ENCODE results near the gene ALDH2. TPM values are rescaled to one million over a fixed set of nuclear protein-coding genes. Genes with fewer than 3 reads are reported as not detected.

ALDH2 gene
- total and polyA plus RNA-seq, 9 of the 15 experiments (the other 6 are each of a cell fraction or from before 2014, with no cell fraction given) = 1.9 to 22.5 (median 12.2) TPM

DNA sequence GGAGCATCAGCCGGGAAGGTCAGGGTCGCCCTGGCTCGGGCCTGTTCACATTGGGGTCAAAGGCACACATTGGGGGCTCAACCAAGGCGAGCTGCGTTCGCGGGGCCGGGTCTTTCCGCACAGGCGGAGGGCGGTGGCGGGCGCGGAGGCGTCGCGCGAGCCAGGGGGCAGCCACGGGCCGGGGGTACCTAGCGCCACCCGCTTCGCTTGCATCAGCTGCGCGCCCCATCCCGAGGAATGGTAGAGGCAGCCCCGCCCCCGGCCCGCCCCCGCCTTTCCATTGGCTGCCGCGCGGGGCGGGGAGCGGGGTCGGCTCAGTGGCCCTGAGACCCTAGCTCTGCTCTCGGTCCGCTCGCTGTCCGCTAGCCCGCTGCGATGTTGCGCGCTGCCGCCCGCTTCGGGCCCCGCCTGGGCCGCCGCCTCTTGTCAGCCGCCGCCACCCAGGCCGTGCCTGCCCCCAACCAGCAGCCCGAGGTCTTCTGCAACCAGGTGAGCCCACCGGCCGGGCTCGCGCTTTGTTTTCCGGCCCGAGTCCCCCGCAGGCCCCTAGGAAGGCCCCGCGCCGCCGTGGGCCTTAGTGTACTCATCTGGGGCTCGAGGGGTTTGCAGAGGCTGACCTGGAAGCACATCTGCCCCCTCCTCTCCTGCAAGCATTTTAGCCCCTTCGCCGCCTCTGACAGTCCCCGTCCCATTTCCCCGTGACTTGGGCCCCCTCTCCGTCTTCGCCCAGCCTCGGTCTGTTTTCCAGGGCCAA lies at the start of gene ALDH2 (continued):
- TF ChIP-seq, protein P1, sequence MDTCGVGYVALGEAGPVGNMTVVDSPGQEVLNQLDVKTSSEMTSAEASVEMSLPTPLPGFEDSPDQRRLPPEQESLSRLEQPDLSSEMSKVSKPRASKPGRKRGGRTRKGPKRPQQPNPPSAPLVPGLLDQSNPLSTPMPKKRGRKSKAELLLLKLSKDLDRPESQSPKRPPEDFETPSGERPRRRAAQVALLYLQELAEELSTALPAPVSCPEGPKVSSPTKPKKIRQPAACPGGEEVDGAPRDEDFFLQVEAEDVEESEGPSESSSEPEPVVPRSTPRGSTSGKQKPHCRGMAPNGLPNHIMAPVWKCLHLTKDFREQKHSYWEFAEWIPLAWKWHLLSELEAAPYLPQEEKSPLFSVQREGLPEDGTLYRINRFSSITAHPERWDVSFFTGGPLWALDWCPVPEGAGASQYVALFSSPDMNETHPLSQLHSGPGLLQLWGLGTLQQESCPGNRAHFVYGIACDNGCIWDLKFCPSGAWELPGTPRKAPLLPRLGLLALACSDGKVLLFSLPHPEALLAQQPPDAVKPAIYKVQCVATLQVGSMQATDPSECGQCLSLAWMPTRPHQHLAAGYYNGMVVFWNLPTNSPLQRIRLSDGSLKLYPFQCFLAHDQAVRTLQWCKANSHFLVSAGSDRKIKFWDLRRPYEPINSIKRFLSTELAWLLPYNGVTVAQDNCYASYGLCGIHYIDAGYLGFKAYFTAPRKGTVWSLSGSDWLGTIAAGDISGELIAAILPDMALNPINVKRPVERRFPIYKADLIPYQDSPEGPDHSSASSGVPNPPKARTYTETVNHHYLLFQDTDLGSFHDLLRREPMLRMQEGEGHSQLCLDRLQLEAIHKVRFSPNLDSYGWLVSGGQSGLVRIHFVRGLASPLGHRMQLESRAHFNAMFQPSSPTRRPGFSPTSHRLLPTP (IDR thresholded peaks at IDR 0.05; ENCODE audit: borderline replicate concordance, extremely low read depth, insufficient read length) = no peak
- TF ChIP-seq NFE2 (IDR thresholded peaks at IDR 0.05; ENCODE audit: low read depth) (no peak), ZC3H4 (CRISPR knock-in tag; IDR thresholded peaks at IDR 0.05; ENCODE audit: borderline replicate concordance) (no peak), SETDB1 (IDR thresholded peaks at IDR 0.05; ENCODE audit: low read length) (no peak), MYC (IDR thresholded peaks at IDR 0.05; ENCODE audit: low read depth, low read length) (peak; percentile 79), MYC (CRISPR knock-in tag; IDR thresholded peaks at IDR 0.05; ENCODE audit: borderline replicate concordance, low read depth) (no peak)
- TF ChIP-seq, protein P2, sequence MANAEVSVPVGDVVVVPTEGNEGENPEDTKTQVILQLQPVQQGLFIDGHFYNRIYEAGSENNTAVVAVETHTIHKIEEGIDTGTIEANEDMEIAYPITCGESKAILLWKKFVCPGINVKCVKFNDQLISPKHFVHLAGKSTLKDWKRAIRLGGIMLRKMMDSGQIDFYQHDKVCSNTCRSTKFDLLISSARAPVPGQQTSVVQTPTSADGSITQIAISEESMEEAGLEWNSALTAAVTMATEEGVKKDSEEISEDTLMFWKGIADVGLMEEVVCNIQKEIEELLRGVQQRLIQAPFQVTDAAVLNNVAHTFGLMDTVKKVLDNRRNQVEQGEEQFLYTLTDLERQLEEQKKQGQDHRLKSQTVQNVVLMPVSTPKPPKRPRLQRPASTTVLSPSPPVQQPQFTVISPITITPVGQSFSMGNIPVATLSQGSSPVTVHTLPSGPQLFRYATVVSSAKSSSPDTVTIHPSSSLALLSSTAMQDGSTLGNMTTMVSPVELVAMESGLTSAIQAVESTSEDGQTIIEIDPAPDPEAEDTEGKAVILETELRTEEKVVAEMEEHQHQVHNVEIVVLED (CRISPR knock-in tag; IDR thresholded peaks at IDR 0.05) = no peak
- TF ChIP-seq, protein P3, sequence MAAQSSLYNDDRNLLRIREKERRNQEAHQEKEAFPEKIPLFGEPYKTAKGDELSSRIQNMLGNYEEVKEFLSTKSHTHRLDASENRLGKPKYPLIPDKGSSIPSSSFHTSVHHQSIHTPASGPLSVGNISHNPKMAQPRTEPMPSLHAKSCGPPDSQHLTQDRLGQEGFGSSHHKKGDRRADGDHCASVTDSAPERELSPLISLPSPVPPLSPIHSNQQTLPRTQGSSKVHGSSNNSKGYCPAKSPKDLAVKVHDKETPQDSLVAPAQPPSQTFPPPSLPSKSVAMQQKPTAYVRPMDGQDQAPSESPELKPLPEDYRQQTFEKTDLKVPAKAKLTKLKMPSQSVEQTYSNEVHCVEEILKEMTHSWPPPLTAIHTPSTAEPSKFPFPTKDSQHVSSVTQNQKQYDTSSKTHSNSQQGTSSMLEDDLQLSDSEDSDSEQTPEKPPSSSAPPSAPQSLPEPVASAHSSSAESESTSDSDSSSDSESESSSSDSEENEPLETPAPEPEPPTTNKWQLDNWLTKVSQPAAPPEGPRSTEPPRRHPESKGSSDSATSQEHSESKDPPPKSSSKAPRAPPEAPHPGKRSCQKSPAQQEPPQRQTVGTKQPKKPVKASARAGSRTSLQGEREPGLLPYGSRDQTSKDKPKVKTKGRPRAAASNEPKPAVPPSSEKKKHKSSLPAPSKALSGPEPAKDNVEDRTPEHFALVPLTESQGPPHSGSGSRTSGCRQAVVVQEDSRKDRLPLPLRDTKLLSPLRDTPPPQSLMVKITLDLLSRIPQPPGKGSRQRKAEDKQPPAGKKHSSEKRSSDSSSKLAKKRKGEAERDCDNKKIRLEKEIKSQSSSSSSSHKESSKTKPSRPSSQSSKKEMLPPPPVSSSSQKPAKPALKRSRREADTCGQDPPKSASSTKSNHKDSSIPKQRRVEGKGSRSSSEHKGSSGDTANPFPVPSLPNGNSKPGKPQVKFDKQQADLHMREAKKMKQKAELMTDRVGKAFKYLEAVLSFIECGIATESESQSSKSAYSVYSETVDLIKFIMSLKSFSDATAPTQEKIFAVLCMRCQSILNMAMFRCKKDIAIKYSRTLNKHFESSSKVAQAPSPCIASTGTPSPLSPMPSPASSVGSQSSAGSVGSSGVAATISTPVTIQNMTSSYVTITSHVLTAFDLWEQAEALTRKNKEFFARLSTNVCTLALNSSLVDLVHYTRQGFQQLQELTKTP (IDR thresholded peaks at IDR 0.05; ENCODE audit: low read depth in 1 of 2, partially characterized antibody in 2 of 2) = no peak
- TF ChIP-seq, protein P4, sequence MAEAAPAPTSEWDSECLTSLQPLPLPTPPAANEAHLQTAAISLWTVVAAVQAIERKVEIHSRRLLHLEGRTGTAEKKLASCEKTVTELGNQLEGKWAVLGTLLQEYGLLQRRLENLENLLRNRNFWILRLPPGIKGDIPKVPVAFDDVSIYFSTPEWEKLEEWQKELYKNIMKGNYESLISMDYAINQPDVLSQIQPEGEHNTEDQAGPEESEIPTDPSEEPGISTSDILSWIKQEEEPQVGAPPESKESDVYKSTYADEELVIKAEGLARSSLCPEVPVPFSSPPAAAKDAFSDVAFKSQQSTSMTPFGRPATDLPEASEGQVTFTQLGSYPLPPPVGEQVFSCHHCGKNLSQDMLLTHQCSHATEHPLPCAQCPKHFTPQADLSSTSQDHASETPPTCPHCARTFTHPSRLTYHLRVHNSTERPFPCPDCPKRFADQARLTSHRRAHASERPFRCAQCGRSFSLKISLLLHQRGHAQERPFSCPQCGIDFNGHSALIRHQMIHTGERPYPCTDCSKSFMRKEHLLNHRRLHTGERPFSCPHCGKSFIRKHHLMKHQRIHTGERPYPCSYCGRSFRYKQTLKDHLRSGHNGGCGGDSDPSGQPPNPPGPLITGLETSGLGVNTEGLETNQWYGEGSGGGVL (CRISPR knock-in tag; IDR thresholded peaks at IDR 0.05) = no peak

All from K562 (cell line).